Uterus (tissue), 4 donors: ENCODE results near the gene VRK2. TPM values are rescaled to one million over a fixed set of nuclear protein-coding genes. Genes with fewer than 3 reads are reported as not detected.

Experiments used
- DNase-seq, 2 donors: peaks; one replicate each; pipeline ENCODE4 v3.0.0-alpha.2; 2019 to 2020
- H3K27ac ChIP-seq, 2 donors: fragments of 200-600 bp; sonication (generic); 1 replicate in 1 of 2; 2 replicates in 1 of 2; pipeline ENCODE4 v1.5.1; 2016 to 2018
- H3K27me3 ChIP-seq, 2 donors: fragments of 200-600 bp; sonication (generic); one replicate each; pipeline ENCODE4 v1.5.1; 2018 to 2019; ENCODE audit warnings: control low read depth in 1 of 2
- H3K36me3 ChIP-seq, 2 donors: fragments of 200-600 bp; sonication (generic); one replicate each; pipeline ENCODE4 v1.5.1; 2019; ENCODE audit warnings: control low read depth in 1 of 2
- H3K4me1 ChIP-seq, 2 donors: fragments of 200-600 bp; sonication (generic); one replicate each; pipeline ENCODE4 v1.5.1; 2018 to 2019; ENCODE audit warnings: control low read depth in 1 of 2
- H3K4me3 ChIP-seq, 2 donors: fragments of 200-600 bp; sonication (generic); 1 replicate in 1 of 2; 2 replicates in 1 of 2; pipeline ENCODE4 v1.5.1; 2018 to 2019; ENCODE audit warnings: mild to moderate bottlenecking in 1 of 2
- H3K9me3 ChIP-seq, 2 donors: fragments of 200-600 bp; sonication (generic); one replicate each; pipeline ENCODE4 v1.5.1; 2019; ENCODE audit warnings: control low read depth in 1 of 2
- POLR2A ChIP-seq, 2 donors: fragments of 450-650 bp; IDR thresholded peaks; one replicate each; pipeline ENCODE4 v1.6.1; 2016; ENCODE audit warnings: antibody characterized with exemption in 2 of 2, mild to moderate bottlenecking in 1 of 2, moderate library complexity in 1 of 2
- intact Hi-C: fragments of 100-400 bp; cut with DNase I; formaldehyde crosslinking; loops from one replicate; pipeline ENCODE4 v1.15.1; 2023; ENCODE audit warnings: low total_unique reads
- total RNA-seq, 4 donors: library from RNA; depleted of rRNA in 3 of 4; stranded (reverse); fragments of >200 nt in 3 of 4; gene quantifications; one replicate each; pipeline versions ENCODE4 v1.1.0 to v1.2.4, GENCODE V29; 2014 to 2023
- TF ChIP-seq, protein P1 (sequence below), 4 experiments: fragments of 200-600 bp in 2 of 4; fragments of 450-650 bp in 2 of 4; sonication (generic) in 2 of 4; IDR thresholded peaks; one replicate each; pipeline ENCODE4 v1.5.1; 2016 to 2019; ENCODE audit warnings: antibody characterized with exemption in 4 of 4, mild to moderate bottlenecking in 2 of 4, moderate library complexity in 1 of 4
- donor health status: DM: yes; HTN: yes; CAD: no.

The VRK2 gene
- total RNA-seq, 4 donors from 2014 or later = 17.1 to 30.3 (median 25.7) TPM

DNA sequence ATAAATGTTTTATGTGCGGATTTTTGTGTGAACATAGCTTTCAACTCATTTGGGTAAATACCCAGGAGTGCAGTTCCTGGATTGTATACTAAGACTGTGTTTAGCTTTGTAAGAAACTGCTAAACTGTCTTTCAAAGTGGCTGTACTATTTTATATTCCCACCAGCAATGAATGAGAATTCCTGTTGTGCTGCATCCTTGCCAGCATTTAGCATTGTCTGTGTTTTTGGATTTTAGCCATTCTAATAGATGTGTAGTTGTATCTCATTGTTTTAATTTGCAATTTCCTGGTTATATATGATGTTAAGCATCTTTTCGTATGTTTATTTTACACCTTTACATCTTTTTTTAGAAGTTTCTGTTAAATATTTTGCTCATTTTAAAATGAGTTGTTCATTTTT is 24.2 kb downstream of the VRK2 start:
- Histone ChIP-seq H3K4me3 (no peak overlapping the region), H3K36me3 (no peaks in the 10 kb centered on the region), H3K4me1 (no peaks in the 10 kb centered on the region), H3K9me3 (no peaks in the 10 kb centered on the region), H3K27ac (no peak overlapping the region), H3K27me3 (no peaks in the 10 kb centered on the region)
- intact Hi-C loops = no loop called here
- no peak for TF ChIP-seq POLR2A (IDR thresholded peaks at IDR 0.05)
- TF ChIP-seq, protein P1, sequence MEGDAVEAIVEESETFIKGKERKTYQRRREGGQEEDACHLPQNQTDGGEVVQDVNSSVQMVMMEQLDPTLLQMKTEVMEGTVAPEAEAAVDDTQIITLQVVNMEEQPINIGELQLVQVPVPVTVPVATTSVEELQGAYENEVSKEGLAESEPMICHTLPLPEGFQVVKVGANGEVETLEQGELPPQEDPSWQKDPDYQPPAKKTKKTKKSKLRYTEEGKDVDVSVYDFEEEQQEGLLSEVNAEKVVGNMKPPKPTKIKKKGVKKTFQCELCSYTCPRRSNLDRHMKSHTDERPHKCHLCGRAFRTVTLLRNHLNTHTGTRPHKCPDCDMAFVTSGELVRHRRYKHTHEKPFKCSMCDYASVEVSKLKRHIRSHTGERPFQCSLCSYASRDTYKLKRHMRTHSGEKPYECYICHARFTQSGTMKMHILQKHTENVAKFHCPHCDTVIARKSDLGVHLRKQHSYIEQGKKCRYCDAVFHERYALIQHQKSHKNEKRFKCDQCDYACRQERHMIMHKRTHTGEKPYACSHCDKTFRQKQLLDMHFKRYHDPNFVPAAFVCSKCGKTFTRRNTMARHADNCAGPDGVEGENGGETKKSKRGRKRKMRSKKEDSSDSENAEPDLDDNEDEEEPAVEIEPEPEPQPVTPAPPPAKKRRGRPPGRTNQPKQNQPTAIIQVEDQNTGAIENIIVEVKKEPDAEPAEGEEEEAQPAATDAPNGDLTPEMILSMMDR (IDR thresholded peaks at IDR 0.05) = no peak
- DNase-seq = no peak

DNA sequence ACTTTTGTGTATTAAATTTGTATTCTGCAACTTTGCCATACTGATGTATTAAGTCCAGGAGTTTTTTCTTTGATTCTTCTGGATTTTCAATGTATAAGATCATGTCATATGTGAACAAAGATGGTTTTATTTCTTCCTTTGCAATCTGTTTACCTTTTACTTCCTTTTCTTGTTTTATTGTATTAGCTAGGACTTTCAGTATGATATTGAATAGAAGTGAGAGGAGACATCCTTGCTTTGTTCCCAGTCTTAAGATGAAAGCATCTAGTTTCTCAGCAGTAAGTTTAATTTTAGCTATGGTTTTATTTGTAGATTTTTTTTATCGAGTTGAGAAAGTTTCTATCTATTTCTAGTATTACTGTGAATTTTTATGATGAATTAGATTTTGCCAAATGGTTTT is 25.5 kb downstream of the VRK2 start:
- DNase-seq = no peak
- TF ChIP-seq, protein P1 (IDR thresholded peaks at IDR 0.05) = no peak
- TF ChIP-seq POLR2A (IDR thresholded peaks at IDR 0.05) = no peak
- intact Hi-C loops = no loop called here

GRCh38 chr2:58073008-58073407 is 26.4 kb downstream of the VRK2 start:
- H3K9me3 ChIP-seq = no peaks in the 10 kb centered on the region
- no peak overlapping the region for H3K4me3 ChIP-seq
- peaks cover 0 to 7% of the 10 kb centered on the region in 2 donors for H3K4me1 ChIP-seq
- H3K36me3 ChIP-seq = no peaks in the 10 kb centered on the region
- H3K27me3 ChIP-seq = no peaks in the 10 kb centered on the region
- no peak for DNase-seq
- no peak for TF ChIP-seq POLR2A (IDR thresholded peaks at IDR 0.05)
- TF ChIP-seq, protein P1 (IDR thresholded peaks at IDR 0.05) = no peak
- intact Hi-C loops = no loop called here
- no peak overlapping the region for H3K27ac ChIP-seq

More for the DNA sequence above, 25.5 kb downstream of the VRK2 start:
- H3K4me1 ChIP-seq = peaks cover 0 to 7% of the 10 kb centered on the region in 2 donors
- no peaks in the 10 kb centered on the region for H3K9me3 ChIP-seq
- H3K36me3 ChIP-seq = no peaks in the 10 kb centered on the region
- H3K4me3 ChIP-seq = no peak overlapping the region
- no peak overlapping the region for H3K27ac ChIP-seq
- H3K27me3 ChIP-seq = no peaks in the 10 kb centered on the region

GRCh38 chr2:58073751-58074150 is 27.1 kb downstream of the VRK2 start:
- H3K9me3 ChIP-seq = no peaks in the 10 kb centered on the region
- DNase-seq = no peak
- H3K36me3 ChIP-seq = no peaks in the 10 kb centered on the region
- H3K27me3 ChIP-seq = no peaks in the 10 kb centered on the region
- H3K4me1 ChIP-seq = peaks cover 0 to 7% of the 10 kb centered on the region in 2 donors
- H3K27ac ChIP-seq = no peak overlapping the region
- TF ChIP-seq, protein P1 (IDR thresholded peaks at IDR 0.05) = no peak
- TF ChIP-seq POLR2A (IDR thresholded peaks at IDR 0.05) = no peak
- no peak overlapping the region for H3K4me3 ChIP-seq
- intact Hi-C loops = no loop called here

- intact Hi-C loops = no loop called here
- Histone ChIP-seq H3K27me3 (no peaks in the 10 kb centered on the region), H3K9me3 (no peaks in the 10 kb centered on the region), H3K36me3 (no peaks in the 10 kb centered on the region), H3K4me3 (no peak overlapping the region), H3K4me1 (peaks cover 0 to 7% of the 10 kb centered on the region in 2 donors), H3K27ac (no peak overlapping the region)
- no peak for TF ChIP-seq POLR2A (IDR thresholded peaks at IDR 0.05)
- TF ChIP-seq, protein P1 (IDR thresholded peaks at IDR 0.05) = no peak
- no peak for DNase-seq
Measured at GRCh38 chr2:58081000-58081399, 34.4 kb downstream of the VRK2 start.
